Stimulated activated CD8-positive, alpha-beta memory T cell treated with anti-CD3 and anti-CD28 coated beads, Interleukin-15, amount 100 ng/mL, for 4 hours (primary cell): ENCODE measurements around the gene MEIOB.

ENCODE experiments used
- DNase-seq, 2 donors: peaks; one replicate each; pipeline ENCODE4 v3.0.0-alpha.2; 2020; ENCODE audit warnings: low read depth in 2 of 2

Gene MEIOB

DNA sequence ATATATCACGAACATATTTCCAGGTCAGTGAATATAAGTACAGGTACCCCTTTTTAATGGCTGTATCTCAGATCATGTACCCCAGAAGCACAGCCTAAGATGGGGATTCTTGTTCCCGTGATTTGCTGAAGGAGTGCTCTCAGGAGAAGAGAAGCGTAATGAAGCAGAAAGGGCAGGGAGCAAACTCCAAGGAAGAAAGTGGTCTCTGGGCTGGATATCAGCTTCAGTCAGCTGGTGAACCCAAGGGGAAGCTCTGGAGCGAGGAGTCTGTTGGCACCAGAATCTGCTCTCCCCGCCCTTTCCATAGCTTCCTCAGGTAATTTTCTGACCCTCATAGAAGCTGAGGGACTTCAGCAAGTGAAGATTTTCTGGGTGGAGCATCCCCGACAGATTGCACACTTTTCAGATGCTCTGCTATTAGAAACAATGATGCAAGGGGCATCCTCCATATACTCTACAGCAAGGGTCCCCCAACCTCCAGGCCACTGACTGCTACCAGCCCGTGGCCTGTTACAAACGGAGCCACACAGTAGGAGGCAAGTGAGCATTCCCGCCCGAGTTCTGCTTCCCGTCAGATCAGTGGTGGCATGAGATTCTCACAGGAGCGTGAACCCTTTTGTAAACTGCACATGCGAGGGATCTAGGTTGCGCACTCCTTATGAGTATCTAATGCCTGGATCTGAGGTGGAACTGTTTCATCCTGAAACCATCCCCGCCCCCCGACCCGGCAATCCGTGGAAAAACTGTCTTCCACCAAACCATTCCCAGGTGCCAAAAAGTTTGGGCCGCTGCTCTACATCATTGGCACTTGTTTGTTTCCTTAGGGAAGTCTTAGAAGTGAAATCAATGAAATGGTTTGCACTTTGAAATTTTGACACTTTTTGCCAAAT is 40.5 kb downstream of the MEIOB start:
- DNase-seq, result no peak

DNA sequence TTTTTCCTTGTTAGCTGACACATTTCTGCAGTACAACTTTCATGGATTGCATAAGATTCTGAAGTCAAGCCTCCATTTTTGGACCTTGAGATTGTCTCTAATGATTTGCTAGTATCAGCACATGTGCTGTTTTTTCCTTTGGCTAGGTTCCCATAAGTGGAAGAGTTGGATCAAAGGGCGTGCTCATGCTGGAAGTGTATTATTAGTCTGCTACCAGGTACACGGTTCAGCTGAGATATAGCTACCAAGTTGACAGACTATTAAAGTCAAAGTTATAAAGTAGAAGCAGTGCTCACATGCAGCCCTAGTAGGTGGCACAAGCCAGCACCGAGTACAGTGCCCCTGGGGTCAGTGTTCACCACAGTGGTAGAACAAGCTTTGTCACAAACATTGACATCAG is 41.8 kb downstream of the MEIOB start:
- DNase-seq, result no peak

DNA sequence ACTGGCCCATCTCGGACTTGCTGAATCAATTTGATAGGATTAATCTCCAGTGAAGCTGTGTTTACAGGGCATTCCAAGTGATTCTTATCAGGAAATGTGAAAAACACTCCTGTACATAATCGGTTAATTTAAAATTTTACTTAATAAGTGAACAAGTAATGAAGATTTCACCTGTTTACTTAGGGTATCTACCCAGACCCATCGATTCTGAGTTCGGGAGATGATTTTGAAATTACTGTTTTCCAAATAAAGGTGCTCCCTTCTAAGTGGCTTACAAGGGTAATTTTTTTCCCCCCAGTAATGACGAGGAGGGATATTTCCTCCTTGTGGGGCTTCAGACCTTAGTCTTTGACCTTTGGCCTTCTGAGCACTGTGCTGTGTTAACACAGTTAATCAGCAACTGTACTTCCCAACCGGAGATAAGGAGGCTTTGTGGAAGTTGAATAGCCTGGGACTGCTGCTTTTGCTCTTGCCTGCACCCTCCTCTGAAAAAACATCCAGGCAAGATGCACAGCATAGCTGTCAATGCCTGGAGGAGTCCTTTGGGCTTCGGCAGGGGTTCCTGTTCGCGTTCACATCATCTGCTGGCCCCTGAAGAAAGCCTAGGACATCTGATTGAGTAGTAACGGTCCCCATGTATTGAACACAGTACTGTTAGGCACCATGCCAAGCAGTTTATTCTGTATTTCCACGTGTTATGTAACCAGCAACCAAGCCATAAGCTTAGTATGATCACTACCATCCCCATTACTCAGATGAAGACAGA is 43.1 kb downstream of the MEIOB start:
- DNase-seq, result no peak

DNA sequence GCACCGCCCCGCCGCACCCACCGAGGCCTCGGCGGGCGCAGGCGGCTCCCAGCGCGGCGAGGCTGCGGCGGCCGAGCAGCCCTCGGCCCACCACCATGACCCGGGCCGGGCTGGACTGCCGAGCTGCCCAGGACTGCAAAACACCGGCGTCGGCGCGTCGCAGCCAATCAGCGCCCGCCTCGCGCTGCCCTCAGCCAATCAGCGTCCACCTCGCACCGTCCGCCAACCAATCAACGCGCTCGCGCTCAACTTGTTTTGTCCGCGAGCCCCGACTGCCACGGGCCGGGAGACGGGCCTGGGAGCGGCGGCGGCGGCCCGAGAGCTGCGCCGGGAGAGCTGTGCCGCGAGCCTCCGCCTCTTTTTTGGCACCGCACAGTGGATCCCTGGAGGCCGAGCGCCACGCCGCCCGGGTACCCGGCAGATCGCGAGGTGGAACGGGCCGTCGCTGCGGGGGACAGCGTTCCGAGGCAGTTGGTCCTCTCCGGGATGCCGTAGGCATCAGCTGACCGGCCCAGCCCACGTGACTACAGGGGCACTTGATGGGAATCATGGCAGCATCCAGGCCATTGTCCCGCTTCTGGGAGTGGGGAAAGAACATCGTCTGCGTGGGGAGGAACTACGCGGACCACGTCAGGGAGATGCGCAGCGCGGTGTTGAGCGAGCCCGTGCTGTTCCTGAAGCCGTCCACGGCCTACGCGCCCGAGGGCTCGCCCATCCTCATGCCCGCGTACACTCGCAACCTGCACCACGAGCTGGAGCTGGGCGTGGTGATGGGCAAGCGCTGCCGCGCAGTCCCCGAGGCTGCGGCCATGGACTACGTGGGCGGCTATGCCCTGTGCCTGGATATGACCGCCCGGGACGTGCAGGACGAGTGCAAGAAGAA is 45.0 kb downstream of the MEIOB start, which contains the start of the genes FAHD1 and HAGH:
Gene FAHD1 (plus strand): TSS at position 516 of the 883 bp plus-strand sequence. CDS start 33 bp downstream, at position 549.
Gene HAGH (minus strand): TSS at position 135 of the 883 bp plus-strand sequence. CDS start 38 bp downstream, at position 97.
- peak; percentile 73 to 80 for DNase-seq

DNA sequence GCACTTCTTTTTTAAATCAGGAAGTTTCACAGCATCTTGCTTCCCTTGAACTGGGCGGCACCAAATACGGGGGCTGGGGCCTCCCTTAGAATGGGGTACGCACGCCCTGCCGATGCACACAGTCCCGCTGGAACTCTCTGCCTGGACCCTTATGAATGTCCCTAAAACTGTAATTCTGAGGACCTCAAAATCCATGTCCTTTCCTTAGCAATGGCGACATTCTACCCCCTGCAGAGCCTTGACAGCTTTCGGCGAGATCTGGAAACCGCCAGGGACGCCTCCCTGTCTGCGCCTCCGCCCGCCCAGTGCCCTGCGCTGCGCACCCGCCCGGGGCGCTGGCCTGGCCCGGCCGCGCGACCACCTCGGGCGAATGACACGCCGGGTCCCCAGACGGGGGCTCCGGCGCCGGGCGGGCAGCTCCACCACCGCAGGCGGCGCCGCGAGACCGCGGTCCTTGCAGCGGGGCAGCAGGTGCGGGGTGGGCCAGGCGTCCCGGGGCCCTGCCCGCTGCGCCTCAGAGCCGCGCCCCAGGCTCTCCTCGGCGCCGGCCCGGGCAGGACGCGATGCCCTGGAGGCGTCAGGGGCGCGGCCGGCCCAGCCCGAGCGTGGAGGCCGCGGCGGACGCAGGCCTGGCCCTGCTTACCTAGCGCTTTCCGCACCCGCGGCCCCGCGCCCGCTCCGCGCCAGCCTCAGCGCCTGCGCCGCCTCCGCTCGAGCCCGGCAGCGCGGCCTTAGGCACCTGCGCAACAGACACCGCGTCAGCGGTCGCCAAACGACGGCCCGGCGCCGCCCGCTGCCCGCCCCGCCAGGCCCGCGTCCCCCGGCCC is 45.9 kb downstream of the MEIOB start:
- peak; percentile 26 to 61 for DNase-seq

DNA sequence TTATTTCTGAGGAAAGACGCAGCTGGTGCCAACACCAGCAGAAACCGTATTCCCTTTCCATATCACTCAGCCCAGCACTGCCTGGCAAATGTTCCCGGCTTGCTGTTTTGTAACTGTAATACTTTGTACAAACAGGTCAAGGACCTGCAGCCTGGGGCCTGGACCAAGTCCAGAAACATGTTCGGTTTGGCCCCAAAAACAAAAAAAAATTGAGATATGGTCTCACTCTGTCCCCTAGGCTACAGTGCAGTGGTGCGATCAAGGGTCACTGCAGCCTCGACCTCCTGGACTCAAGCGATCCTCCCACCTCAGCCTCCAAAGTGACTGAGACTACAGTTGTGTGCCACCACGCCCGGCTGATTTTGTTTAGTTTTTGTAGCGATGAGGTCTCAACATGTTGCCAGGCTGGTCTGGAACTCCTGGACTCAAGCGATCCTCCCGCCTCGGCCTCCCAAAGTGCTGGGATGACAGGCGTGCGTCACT is 46.5 kb downstream of the MEIOB start:
- DNase-seq, result no peak

DNA sequence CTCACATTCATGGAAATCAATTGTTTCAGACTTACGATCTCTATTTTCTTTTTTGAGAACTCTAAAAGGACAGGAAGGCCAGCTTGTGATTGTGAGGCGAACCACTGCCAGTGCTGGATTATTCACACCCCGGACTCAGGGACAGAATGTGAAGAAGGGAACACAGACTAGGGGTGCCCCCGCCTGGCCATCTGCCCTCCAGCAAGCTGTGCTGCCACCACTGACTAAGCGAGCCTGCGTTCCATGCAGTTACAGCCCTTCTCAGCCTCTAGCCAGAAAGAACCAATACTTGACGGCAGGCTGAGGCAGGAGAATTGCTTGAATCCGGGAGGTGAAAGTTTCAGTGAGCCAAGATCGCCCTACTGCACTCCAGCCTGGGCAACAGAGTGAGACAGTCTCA is 48.1 kb downstream of the MEIOB start:
- no peak for DNase-seq

DNA sequence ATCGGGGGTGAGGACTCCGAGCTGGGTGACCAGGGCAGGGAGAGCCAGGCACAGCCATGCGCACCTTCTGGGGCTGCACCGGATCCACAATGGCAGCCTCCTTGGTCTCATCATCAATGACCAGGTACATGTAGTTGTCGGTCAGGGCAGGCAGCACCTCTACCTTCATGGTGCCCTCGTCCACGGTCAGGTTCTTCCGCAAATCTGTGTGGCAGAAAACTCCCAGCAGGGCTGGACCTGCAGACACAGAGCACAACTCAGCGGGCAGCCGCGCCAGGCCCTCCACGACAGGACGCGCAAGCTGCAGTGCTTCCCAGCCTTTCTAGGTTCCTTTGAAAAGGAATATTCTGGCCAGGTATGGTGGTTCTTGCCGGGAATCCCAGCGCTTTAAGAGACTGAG is 49.2 kb downstream of the MEIOB start:
- DNase-seq, result no peak

DNA sequence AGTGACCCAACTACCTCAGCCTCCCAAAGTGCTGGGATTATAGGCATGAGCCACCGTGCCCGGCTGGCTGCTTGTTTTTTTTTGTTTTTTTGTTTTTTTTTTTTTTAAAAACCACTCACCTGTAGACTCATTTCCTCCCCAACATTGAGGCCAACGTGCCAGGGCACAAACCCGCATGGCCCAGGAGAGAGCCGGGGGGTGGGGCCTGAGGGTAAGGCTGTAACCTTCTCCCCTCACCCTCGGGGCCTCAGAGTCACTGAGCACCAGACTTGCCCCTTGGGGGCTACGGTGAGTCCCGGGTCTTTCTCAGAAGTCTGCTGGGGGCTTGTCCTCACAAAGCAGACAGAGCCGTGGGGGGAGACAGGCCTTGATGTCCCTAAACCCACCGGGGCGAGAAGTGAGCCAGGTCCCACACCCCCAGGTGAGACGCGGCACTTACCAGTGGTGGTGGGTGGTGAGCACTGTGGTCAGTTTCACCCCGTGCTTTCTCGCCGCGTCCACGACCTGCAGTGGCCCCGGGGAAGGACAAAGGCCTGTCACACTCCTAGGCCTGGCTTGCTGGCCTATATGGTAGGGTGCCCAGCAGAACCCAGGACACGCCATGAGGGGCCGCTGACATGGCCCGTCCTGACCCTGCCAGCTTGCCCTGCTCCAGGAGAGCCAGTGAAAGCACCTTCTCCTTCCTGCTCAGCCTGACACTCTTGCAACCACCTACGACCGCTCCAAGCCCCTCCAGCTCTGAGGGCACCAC is 49.9 kb downstream of the MEIOB start:
- DNase-seq, result no peak

DNA sequence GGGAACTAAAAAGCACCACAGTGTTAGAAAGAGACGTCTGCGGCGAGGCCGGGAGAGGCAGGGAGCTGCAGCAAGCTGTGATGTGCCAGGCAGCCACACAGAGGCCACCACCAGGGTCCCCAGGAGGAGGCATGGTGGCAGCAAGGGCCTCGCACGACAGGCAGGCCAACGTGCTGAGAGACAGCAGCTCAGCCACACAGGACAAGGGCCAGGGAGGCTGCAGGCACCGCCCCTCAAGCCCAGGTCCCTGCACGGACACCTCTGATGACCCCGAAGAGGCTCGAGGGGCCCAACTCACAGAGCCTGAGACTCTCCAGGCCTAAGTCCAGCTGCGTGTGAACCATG is 51.0 kb downstream of the MEIOB start:
- no peak for DNase-seq

DNA sequence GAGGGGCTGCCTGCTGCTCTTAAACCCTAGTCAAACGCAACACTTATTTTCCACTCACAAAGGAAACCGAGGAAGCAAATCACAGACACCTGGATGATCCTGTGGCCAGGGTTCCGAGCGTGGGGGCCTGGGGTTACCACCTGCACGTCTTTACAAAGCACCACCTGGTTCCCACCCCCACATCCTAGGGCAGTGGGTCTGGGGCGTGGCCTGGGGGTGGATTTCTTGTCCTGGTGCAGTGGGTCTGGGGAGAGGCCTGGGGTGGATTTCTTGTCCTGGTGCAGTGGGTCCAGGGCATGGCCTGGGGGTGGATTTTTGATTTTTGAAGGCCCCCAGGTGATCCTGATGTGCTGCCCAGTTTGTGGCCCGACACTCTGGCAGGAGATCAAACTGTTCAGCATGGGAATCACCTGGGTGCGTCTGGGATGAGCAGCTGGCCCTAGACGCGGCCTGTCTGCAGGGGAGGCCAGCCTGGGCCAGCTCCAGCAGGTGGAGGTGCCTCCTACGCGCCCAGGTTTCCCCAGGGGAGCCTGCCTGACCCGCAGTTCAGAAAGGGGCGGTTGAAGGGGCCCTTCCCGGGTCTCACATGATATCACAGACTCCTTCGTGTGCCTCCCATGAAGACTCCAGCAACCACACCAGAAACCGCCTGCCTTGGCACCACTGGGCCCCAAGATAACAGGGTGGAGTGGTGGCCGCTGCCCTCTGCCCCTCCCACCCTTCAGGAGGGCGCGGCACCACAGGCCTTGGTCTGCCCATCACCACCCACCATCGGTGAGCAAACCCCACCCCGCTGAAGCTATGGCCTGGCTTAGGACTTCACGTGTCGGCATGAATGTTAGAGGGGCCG is 51.6 kb downstream of the MEIOB start:
- DNase-seq, result no peak

DNA sequence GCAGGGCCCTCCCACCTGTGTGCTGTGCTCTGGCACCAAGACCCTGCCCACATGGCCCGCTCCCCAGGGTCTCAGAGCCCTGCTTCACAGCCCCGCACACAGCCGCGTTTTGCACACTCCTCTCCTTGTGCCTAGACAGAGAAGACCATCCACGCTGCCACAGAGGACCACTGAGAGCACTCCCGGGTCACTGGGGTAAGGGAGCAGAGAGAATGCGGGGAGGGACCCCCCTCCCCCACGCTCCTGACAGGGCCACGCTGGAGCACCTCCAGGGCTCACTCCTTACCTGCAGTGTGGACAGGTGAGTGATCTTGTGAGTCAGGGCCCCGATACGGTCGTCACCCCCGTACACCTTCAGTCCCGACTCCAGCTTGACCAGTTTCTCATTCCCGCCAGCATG is 52.4 kb downstream of the MEIOB start:
- no peak for DNase-seq

DNA sequence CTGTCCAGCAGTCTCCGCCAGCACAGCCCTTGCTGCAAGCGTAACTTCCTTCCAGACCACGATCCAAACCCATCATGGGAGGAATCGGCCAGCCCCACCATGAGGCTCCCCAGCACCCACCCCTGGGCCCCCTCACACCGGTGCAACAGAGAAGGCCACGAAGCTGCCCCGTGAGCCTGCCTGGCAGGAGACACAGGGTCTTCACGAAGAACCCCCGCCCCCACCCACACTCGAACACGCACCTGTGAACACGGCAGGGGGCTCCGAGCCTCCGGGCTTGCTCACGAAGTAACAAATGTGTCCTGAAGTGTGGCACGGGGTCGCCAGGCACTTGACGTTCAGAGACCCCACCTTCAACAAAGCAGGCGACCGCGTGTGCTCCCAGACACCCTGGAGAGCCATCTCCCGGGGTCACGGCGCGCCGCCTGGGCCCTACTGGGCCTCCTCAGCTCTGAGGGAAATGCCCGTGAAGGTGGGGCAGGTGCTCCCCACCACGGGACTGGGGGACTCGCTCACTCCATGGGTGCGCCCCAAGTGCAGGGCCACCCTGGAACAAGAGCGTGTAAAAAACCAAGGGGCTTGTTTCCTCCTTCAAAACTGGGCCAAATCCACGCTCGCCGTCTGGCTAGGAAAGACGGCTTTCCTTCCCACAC is 53.0 kb downstream of the MEIOB start:
- DNase-seq, result no peak

DNA sequence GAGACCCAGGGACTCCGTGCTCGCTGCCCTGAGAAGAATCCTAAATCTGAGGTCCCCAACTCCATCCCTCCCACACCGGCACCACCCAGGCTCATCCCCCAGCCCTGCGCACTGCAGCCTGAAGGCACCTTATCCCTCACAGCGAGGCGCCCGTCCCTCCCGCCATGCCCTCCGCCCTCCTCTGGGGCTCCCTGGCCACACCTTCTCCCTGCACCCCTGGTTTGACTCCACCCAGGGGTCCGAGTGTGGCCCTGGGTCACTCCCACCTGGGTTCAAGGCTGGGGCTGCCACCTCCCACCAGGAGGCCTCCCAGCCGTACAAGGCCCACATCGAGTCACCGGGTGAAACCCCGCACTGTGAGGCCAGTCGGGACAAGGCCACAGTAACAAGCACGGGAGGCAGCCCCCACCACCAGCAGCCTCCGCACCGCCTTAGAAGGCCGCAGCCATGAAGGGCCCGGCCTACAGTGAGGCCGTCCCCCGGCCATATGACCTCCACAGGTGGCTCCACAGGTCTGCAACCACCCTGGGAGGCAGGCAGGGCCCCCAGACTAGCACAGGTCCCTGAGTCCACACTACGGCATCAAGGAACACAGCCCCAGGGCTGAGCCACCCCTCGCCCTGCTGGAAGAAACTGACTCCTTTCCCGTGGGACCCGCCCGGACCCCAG is 53.6 kb downstream of the MEIOB start:
- DNase-seq, result no peak

DNA sequence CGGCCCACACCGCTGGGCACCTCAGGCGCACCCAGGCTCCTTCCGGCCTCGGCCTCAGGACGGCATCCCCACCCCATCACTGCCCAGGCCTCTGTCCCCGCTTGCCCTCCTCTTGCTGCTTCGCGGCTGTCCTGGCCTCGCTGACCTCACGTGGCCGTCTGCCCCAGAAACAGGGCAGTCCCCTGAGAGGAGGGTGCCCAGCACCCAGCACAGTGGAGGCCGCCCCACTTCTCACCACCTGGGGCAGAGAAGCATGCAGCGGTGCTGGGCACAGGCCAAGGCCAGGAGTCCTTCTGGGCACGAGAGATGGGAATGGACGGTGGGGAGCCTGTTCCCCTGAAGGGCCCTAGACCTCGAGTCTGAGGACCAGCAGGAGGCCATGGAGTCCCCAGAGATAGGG is 54.2 kb downstream of the MEIOB start:
- no peak for DNase-seq

DNA sequence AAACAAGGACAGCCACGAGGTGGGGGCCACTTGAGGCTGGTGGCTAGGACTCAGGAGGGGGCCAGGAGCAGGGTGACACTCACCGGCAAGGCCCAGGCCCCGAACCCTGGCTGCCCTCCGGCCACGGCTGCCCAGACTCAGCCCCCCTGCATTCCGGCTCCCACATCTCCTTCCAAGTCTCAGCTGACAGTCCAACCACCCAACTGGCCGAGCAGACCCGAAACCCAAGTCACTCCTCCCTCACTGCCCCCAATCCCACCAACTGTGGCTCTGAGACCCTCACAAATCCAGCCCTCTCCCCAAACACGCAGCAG is 54.7 kb downstream of the MEIOB start:
- no peak for DNase-seq

DNA sequence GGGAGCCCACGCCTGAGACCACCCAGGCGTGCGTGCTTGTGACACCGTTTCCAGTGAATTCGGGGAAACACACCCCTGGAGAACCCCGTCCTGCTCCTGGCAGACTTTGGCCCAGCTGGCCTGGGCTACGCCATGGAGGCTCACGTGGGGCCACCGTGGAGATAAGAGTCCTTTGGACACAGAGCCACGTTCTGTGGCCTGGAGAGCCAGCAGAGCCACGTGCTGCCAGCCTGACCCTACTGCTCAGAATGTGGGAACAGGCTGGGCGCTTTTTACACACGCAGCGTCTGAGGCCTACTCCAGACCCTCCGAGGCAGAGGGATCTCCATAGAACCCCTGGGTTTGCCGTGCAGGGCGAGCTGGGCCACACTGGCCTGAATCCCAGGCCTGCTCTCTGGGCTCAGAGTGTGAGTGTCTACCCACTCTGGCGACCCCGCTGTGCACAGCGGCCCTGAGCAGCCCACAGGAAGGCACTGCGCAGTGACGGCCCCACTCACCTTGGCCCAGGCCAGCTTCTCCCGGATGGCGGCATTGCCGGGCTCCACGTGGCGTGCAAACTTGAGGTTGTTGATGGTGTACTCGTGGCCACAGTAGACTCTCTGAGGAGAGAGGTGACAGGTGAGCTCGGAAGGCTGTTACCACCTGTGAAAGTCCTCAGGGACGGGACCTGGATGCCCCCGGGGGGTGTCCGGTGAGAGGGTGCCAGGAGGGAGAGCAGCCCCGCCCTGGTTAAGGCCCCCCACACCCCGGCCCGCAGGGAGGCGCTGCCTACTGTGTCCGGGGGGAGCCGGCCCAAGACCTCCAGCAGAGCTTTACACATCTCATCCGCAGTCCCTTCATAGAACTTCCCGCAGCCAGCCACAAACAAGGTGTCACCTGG is 55.3 kb downstream of the MEIOB start:
- DNase-seq, result no peak
